Measurements from ENCODE around the gene ZNF662. TPM values are rescaled to one million over a fixed set of nuclear protein-coding genes. Genes with fewer than 3 reads are reported as not detected.

The ZNF662 gene
- total and polyA plus RNA-seq, 2 of the 13 experiments (the other 11 are each of a cell fraction or from before 2014, with no cell fraction given), result not detected

- TF ChIP-seq ZNF256 (CRISPR knock-in tag; conservative IDR thresholded peaks at IDR 0.05) (0 out of 2 replicates have a peak, but pooled peaks have one; percentile 71), ZNF264 (CRISPR knock-in tag; IDR thresholded peaks at IDR 0.05) (peak; percentile 92), EP300 (IDR thresholded peaks at IDR 0.05; ENCODE audit: low read depth in 2 of 2, low read length in 2 of 2) (peak in 1 of 2 experiments; percentile 70; a peak in 2 of 4 replicates), EP300 (CRISPR knock-in tag; IDR thresholded peaks at IDR 0.05; ENCODE audit: borderline replicate concordance) (peak; percentile 68; the same call in 1 of the 2 replicates), NONO (IDR thresholded peaks at IDR 0.05) (no peak), NONO (CRISPR knock-in tag; conservative IDR thresholded peaks at IDR 0.05) (peak; percentile 69), SOX6 (IDR thresholded peaks at IDR 0.05) (no peak), SOX6 (CRISPR knock-in tag; IDR thresholded peaks at IDR 0.05) (peak; percentile 85), MAF1 (CRISPR knock-in tag; IDR thresholded peaks at IDR 0.05; ENCODE audit: borderline replicate concordance) (no peak), ELF3 (CRISPR knock-in tag; IDR thresholded peaks at IDR 0.05) (peak; percentile 88), CSRNP1 (CRISPR knock-in tag; IDR thresholded peaks at IDR 0.05) (0 out of 2 replicates have a peak, but pooled peaks have one; percentile 22), RAD51 (IDR thresholded peaks at IDR 0.05; ENCODE audit: borderline replicate concordance) (no peak), ZNF317 (CRISPR knock-in tag; IDR thresholded peaks at IDR 0.05) (peak; percentile 82; the same call in 1 of the 2 replicates), ZNF101 (CRISPR knock-in tag; IDR thresholded peaks at IDR 0.05; ENCODE audit: borderline replicate concordance, low read depth) (no peak), ETV5 (CRISPR knock-in tag; IDR thresholded peaks at IDR 0.05; ENCODE audit: borderline replicate concordance) (peak; percentile 65; the same call in 1 of the 2 replicates), CBX1 (IDR thresholded peaks at IDR 0.05; ENCODE audit: low read depth) (peak; percentile 68), ZNF430 (CRISPR knock-in tag; IDR thresholded peaks at IDR 0.05) (peak; percentile 58; the same call in 1 of the 2 replicates), TBX2 (CRISPR knock-in tag; IDR thresholded peaks at IDR 0.05; ENCODE audit: borderline replicate concordance) (peak; percentile 84), U2AF1 (optimal IDR thresholded peaks at IDR 0.05; ENCODE audit: low read depth, low read length) (no peak), FOSL2 (CRISPR knock-in tag; IDR thresholded peaks at IDR 0.05) (peak; percentile 46), SIX4 (CRISPR knock-in tag; IDR thresholded peaks at IDR 0.05) (peak; percentile 72; the same call in 1 of the 2 replicates), ZNF431 (CRISPR knock-in tag; IDR thresholded peaks at IDR 0.05; ENCODE audit: borderline replicate concordance, low read depth) (0 out of 2 replicates have a peak, but pooled peaks have one; percentile 61), HNF4A (CRISPR knock-in tag; IDR thresholded peaks at IDR 0.05) (peak; percentile 99), SKI (IDR thresholded peaks at IDR 0.05; ENCODE audit: partially characterized antibody) (peak; percentile 24)
- TF ChIP-seq, protein P1, sequence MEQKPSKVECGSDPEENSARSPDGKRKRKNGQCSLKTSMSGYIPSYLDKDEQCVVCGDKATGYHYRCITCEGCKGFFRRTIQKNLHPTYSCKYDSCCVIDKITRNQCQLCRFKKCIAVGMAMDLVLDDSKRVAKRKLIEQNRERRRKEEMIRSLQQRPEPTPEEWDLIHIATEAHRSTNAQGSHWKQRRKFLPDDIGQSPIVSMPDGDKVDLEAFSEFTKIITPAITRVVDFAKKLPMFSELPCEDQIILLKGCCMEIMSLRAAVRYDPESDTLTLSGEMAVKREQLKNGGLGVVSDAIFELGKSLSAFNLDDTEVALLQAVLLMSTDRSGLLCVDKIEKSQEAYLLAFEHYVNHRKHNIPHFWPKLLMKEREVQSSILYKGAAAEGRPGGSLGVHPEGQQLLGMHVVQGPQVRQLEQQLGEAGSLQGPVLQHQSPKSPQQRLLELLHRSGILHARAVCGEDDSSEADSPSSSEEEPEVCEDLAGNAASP (CRISPR knock-in tag; IDR thresholded peaks at IDR 0.05; ENCODE audit: borderline replicate concordance), result peak; percentile 49
- TF ChIP-seq, protein P2, sequence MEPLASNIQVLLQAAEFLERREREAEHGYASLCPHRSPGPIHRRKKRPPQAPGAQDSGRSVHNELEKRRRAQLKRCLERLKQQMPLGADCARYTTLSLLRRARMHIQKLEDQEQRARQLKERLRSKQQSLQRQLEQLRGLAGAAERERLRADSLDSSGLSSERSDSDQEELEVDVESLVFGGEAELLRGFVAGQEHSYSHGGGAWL (CRISPR knock-in tag; IDR thresholded peaks at IDR 0.05), result peak; percentile 52; the same call in 1 of the 2 replicates
- TF ChIP-seq, protein P3, sequence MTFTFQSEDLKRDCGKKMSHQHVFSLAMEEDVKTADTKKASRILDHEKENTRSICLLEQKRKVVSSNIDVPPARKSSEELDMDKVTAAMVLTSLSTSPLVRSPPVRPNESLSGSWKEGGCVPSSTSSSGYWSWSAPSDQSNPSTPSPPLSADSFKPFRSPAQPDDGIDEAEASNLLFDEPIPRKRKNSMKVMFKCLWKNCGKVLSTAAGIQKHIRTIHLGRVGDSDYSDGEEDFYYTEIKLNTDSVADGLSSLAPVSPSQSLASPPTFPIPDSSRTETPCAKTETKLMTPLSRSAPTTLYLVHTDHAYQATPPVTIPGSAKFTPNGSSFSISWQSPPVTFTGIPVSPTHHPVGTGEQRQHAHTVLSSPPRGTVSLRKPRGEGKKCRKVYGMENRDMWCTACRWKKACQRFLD (CRISPR knock-in tag; IDR thresholded peaks at IDR 0.05; ENCODE audit: borderline replicate concordance), result no peak; the same call in 1 of the 2 replicates
These were observed 30.4 kb upstream of the ZNF662 start, which contains the start of gene CYP8B1 (continued) for GRCh38 chr3:42875325-42876151.
